SK-N-SH (cell line): ENCODE data around the gene C13orf42. TPM values are rescaled to one million over a fixed set of nuclear protein-coding genes. Genes with fewer than 3 reads are reported as not detected.

ENCODE experiments used
- CTCF ChIA-PET: fragments of 300-600, 350-600 bp; formaldehyde crosslinking; extraction: SDS; loops from one replicate; lab custom pipeline; 2021; lab: Yijun Ruan, JAX
- POLR2A ChIA-PET: fragments of 350-600 bp; sonication (Branson Sonifier 250); formaldehyde crosslinking; extraction: SDS; loops from one replicate; lab custom pipeline; 2020; ENCODE audit warnings: antibody characterized with exemption, inconsistent platforms; lab: Yijun Ruan, JAX
- DNase-seq: peaks from one replicate; pipeline ENCODE4 v3.0.0; 2012
- H2AFZ ChIP-seq: fragments of 200-600 bp; sonication (generic); 2 replicates; pipeline ENCODE4 v1.8.1; 2016; ENCODE audit warnings: antibody characterized with exemption, mild to moderate bottlenecking, low read depth
- H3F3A ChIP-seq: fragments of 200-600 bp; sonication (generic); replicated peaks from 2 replicates; pipeline ENCODE3; 2016; ENCODE audit warnings: antibody characterized with exemption, mild to moderate bottlenecking; ENCODE audit not compliant: insufficient read depth
- H3K27ac ChIP-seq, 2 experiments: fragments of 200-500 bp in 1 of 2; fragments of 200-600 bp in 1 of 2; sonication (Bioruptor generic) in 1 of 2; sonication (generic), shearing (Covaris generic) in 1 of 2; 2 replicates each; pipeline versions ENCODE4 v1.5.1 to v1.6.1; 2014 to 2016; ENCODE audit warnings: low read depth in 2 of 2, inconsistent platforms in 1 of 2, low read length in 1 of 2, mild to moderate bottlenecking in 1 of 2, mixed read lengths in 1 of 2
- H3K27me3 ChIP-seq: fragments of 200-600 bp; sonication (generic), shearing (Covaris generic); 2 replicates; pipeline ENCODE4 v1.6.1; 2016; ENCODE audit warnings: mixed run types; ENCODE audit not compliant: insufficient read depth
- H3K36me3 ChIP-seq, 2 experiments: fragments of 200-500 bp in 1 of 2; fragments of 200-600 bp in 1 of 2; sonication (Bioruptor generic) in 1 of 2; sonication (generic) in 1 of 2; replicated peaks in 1 of 2; 2 replicates each; pipeline versions ENCODE3 to v1.5.1; 2014 to 2016; ENCODE audit warnings: low read length in 1 of 2, mild to moderate bottlenecking in 1 of 2; ENCODE audit not compliant: insufficient read depth in 2 of 2, control insufficient read depth in 1 of 2
- H3K4me1 ChIP-seq, 2 experiments: fragments of 200-500 bp in 1 of 2; fragments of 200-600 bp in 1 of 2; sonication (Bioruptor generic) in 1 of 2; sonication (generic), shearing (Covaris generic) in 1 of 2; 2 replicates each; pipeline versions ENCODE4 v1.5.1 to v1.6.1; 2014 to 2016; ENCODE audit warnings: low read depth in 1 of 2, low read length in 1 of 2, mixed run types in 1 of 2; ENCODE audit not compliant: insufficient read depth in 2 of 2, control insufficient read depth in 1 of 2
- H3K4me2 ChIP-seq: fragments of 200-600 bp; sonication (generic), shearing (Covaris generic); 2 replicates; pipeline ENCODE4 v1.6.1; 2017; ENCODE audit warnings: mixed run types
- H3K4me3 ChIP-seq, 2 experiments: fragments of 200-500 bp in 1 of 2; fragments of 200-600 bp in 1 of 2; sonication (Bioruptor generic) in 1 of 2; sonication (generic), shearing (Covaris generic) in 1 of 2; 2 replicates each; pipeline versions ENCODE4 v1.5.1 to v1.8.1; 2014 to 2016; ENCODE audit warnings: low read depth in 2 of 2, inconsistent platforms in 1 of 2, low read length in 1 of 2, mild to moderate bottlenecking in 1 of 2, mixed read lengths in 1 of 2, moderate library complexity in 1 of 2
- H3K79me2 ChIP-seq: fragments of 200-600 bp; sonication (generic); 2 replicates; pipeline ENCODE4 v1.8.1; 2017; ENCODE audit warnings: mild to moderate bottlenecking; ENCODE audit not compliant: insufficient read depth
- H3K9ac ChIP-seq: fragments of 200-600 bp; sonication (generic); 2 replicates; pipeline ENCODE4 v1.6.1; 2017; ENCODE audit warnings: mixed run types
- H3K9me2 ChIP-seq: fragments of 200-600 bp; sonication (generic); 2 replicates; pipeline ENCODE4 v1.6.1; 2017; ENCODE audit warnings: mixed run types
- H3K9me3 ChIP-seq: fragments of 200-600 bp; sonication (generic); 2 replicates; pipeline ENCODE4 v1.6.1; 2017; ENCODE audit warnings: mixed run types, mild to moderate bottlenecking, moderate library complexity
- H4K20me1 ChIP-seq: fragments of 200-600 bp; sonication (generic); 2 replicates; pipeline ENCODE4 v1.6.1; 2017; ENCODE audit warnings: mild to moderate bottlenecking, mixed run types; ENCODE audit not compliant: insufficient read depth
- CHD2 ChIP-seq: fragments of 150-350 bp; IDR thresholded peaks from 2 replicates; pipeline ENCODE4 v1.6.1; 2018; ENCODE audit warnings: low read length; ENCODE audit not compliant: partially characterized antibody
- CTCF ChIP-seq: fragments of 200-600 bp; sonication (generic); IDR thresholded peaks from 2 replicates; pipeline ENCODE4 v1.6.1; 2017; ENCODE audit warnings: antibody characterized with exemption, mild to moderate bottlenecking, moderate library complexity
- EZH2phosphoT487 ChIP-seq: fragments of 200-600 bp; sonication (generic); IDR thresholded peaks from 2 replicates; pipeline ENCODE4 v1.6.1; 2017; ENCODE audit warnings: low read depth, mixed run types, mild to moderate bottlenecking, antibody characterized with exemption, moderate library complexity, borderline replicate concordance
- FOXJ3 ChIP-seq: sonication (generic); formaldehyde crosslinking; IDR thresholded peaks from 2 replicates; pipeline ENCODE4 v1.5.1; 2020; ENCODE audit warnings: mild to moderate bottlenecking, missing genetic modification reagents
- FOXM1 ChIP-seq: IDR thresholded peaks from 2 replicates; pipeline ENCODE4 v1.4.0; 2012; ENCODE audit warnings: low read depth, mild to moderate bottlenecking
- GATA2 ChIP-seq: sonication (generic); formaldehyde crosslinking; IDR thresholded peaks from 2 replicates; pipeline ENCODE4 v1.5.0; 2020; ENCODE audit warnings: mild to moderate bottlenecking, missing genetic modification reagents
- NFIC ChIP-seq: IDR thresholded peaks from 2 replicates; pipeline ENCODE4 v1.4.0; 2012; ENCODE audit warnings: borderline replicate concordance
- NRF1 ChIP-seq: IDR thresholded peaks from 2 replicates; pipeline ENCODE4 v1.6.1; 2012; ENCODE audit warnings: low read depth, mild to moderate bottlenecking, low read length
- POLR2AphosphoS5 ChIP-seq: IDR thresholded peaks from 2 replicates; pipeline ENCODE4 v1.6.1; 2012; ENCODE audit warnings: low read depth, low read length
- RAD21 ChIP-seq: IDR thresholded peaks from 2 replicates; pipeline ENCODE4 v1.6.1; 2012; ENCODE audit warnings: mild to moderate bottlenecking, low read length
- SIN3A ChIP-seq: IDR thresholded peaks from 2 replicates; pipeline ENCODE4 v1.6.1; 2012; ENCODE audit warnings: low read depth, mild to moderate bottlenecking, low read length, moderate library complexity, borderline replicate concordance
- SMC3 ChIP-seq: IDR thresholded peaks from 2 replicates; pipeline ENCODE4 v1.6.1; 2012; ENCODE audit warnings: low read depth, low read length, improper control_type of control experiment
- ZBTB33 ChIP-seq: IDR thresholded peaks from 2 replicates; pipeline ENCODE4 v1.4.0; 2012; ENCODE audit warnings: low read depth, borderline replicate concordance
- WGBS: methylation state at CpG from one replicate; pipeline ENCODE4 v1.1.6; 2017; ENCODE audit warnings: low lambda C conversion rate; 5-methylcytosine and 5-hydroxymethylcytosine counted together
- polyA plus RNA-seq, 3 experiments: library from polyadenylated mRNA; depleted of rRNA; stranded (reverse); fragments of >200 nt; gene quantifications; 2 replicates each; pipeline ENCODE4 v1.2.3, GENCODE V29; 2012
- TF ChIP-seq, protein P1 (sequence below): IDR thresholded peaks from 2 replicates; pipeline ENCODE4; 2012
- TF ChIP-seq, protein P2 (sequence below): IDR thresholded peaks from 2 replicates; pipeline ENCODE4 v1.6.1; 2012; ENCODE audit warnings: mild to moderate bottlenecking, low read depth, low read length, moderate library complexity

Gene C13orf42
- polyA plus RNA-seq, 1 of the 3 experiments (the other 2 are of a cell fraction): not detected

DNA sequence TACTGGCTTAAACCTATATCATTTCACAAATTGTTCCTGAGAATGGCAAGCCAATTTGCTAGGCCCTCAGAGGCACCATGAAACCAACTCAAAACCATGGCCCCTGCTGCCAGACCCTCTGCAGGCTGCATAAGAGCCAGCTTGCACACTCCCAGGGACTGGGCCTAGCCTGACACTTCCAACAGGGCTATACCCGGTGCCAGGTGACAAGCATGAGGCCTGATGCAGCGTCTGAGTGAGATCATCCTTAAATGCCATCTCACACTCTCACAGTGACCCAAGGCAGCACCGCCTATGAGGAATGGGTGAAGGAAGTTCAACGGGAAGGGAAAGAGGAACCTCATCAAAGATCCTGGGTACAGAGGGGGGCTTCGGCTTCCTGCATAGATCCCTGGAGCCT lies 65.6 kb downstream of the C13orf42 start:
- H3K9ac ChIP-seq: no peak overlapping the region
- H3K4me1 ChIP-seq: no peaks in the 10 kb centered on the region; a peak in 1 of 4 replicates
- H3K9me2 ChIP-seq: no peaks in the 10 kb centered on the region
- H3K4me2 ChIP-seq: no peak overlapping the region
- ChIA-PET POLR2A (no interaction called here), CTCF (interaction anchor here (0.6 to 1.2 kb wide), 3 partner anchors 9 to 67 kb away, joined by 3 read pairs; no protein-coding TSS in a partner anchor)
- WGBS: 65% methylated on average over 5 of the region's 5 CpGs
- no peak overlapping the region for H2AFZ ChIP-seq
- H3K9me3 ChIP-seq: no peaks in the 10 kb centered on the region
- no peak overlapping the region for H3K4me3 ChIP-seq
- H3K27ac ChIP-seq: no peak overlapping the region
- no peaks in the 10 kb centered on the region for H3K27me3 ChIP-seq
- TF ChIP-seq RAD21 (no peak), FOXM1 (no peak), POLR2AphosphoS5 (no peak), EZH2phosphoT487 (no peak), FOXJ3 (CRISPR knock-in tag) (no peak), CHD2 (no peak), NRF1 (no peak), ZBTB33 (no peak), CTCF (no peak), SIN3A (no peak)
- TF ChIP-seq, protein P1, sequence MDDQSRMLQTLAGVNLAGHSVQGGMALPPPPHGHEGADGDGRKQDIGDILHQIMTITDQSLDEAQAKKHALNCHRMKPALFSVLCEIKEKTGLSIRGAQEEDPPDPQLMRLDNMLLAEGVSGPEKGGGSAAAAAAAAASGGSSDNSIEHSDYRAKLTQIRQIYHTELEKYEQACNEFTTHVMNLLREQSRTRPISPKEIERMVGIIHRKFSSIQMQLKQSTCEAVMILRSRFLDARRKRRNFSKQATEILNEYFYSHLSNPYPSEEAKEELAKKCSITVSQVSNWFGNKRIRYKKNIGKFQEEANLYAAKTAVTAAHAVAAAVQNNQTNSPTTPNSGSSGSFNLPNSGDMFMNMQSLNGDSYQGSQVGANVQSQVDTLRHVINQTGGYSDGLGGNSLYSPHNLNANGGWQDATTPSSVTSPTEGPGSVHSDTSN: no peak
- no peaks in the 10 kb centered on the region for H3K36me3 ChIP-seq
- H3F3A ChIP-seq: no peaks in the 10 kb centered on the region
- H3K79me2 ChIP-seq: no peaks in the 10 kb centered on the region
- no peaks in the 10 kb centered on the region for H4K20me1 ChIP-seq
- DNase-seq: no peak

GRCh38 chr13:51044023-51044665 lies 66.9 kb downstream of the C13orf42 start:
- no peaks in the 10 kb centered on the region for H3K9me3 ChIP-seq
- H3K27ac ChIP-seq: no peak overlapping the region
- no peak for DNase-seq
- no peak overlapping the region for H2AFZ ChIP-seq
- WGBS: 74% methylated on average over 10 of the region's 13 CpGs
- no peaks in the 10 kb centered on the region for H3K36me3 ChIP-seq
- H3K9me2 ChIP-seq: no peaks in the 10 kb centered on the region
- H4K20me1 ChIP-seq: no peaks in the 10 kb centered on the region
- no peaks in the 10 kb centered on the region for H3K27me3 ChIP-seq
- H3K9ac ChIP-seq: no peak overlapping the region
- POLR2A ChIA-PET: no interaction called here
- H3K4me3 ChIP-seq: no peak overlapping the region
- no peaks in the 10 kb centered on the region for H3K79me2 ChIP-seq
- no peaks in the 10 kb centered on the region; a peak in 1 of 4 replicates for H3K4me1 ChIP-seq
- CTCF ChIA-PET: interaction anchor here (0.7 to 1.2 kb wide), 6 partner anchors 10 to 26 kb away, joined by 3 read pairs; no protein-coding TSS in a partner anchor
- no peaks in the 10 kb centered on the region for H3F3A ChIP-seq
- H3K4me2 ChIP-seq: no peak overlapping the region
- TF ChIP-seq CTCF (no peak), SMC3 (no peak), POLR2AphosphoS5 (no peak), EZH2phosphoT487 (no peak), NFIC (no peak), GATA2 (CRISPR knock-in tag) (no peak)
- TF ChIP-seq, protein P2, sequence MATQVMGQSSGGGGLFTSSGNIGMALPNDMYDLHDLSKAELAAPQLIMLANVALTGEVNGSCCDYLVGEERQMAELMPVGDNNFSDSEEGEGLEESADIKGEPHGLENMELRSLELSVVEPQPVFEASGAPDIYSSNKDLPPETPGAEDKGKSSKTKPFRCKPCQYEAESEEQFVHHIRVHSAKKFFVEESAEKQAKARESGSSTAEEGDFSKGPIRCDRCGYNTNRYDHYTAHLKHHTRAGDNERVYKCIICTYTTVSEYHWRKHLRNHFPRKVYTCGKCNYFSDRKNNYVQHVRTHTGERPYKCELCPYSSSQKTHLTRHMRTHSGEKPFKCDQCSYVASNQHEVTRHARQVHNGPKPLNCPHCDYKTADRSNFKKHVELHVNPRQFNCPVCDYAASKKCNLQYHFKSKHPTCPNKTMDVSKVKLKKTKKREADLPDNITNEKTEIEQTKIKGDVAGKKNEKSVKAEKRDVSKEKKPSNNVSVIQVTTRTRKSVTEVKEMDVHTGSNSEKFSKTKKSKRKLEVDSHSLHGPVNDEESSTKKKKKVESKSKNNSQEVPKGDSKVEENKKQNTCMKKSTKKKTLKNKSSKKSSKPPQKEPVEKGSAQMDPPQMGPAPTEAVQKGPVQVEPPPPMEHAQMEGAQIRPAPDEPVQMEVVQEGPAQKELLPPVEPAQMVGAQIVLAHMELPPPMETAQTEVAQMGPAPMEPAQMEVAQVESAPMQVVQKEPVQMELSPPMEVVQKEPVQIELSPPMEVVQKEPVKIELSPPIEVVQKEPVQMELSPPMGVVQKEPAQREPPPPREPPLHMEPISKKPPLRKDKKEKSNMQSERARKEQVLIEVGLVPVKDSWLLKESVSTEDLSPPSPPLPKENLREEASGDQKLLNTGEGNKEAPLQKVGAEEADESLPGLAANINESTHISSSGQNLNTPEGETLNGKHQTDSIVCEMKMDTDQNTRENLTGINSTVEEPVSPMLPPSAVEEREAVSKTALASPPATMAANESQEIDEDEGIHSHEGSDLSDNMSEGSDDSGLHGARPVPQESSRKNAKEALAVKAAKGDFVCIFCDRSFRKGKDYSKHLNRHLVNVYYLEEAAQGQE: no peak
